T47D (cell line): ENCODE data around the gene MMP21.

Experiments
- DNase-seq, 2 experiments: peaks; one replicate each; pipeline versions ENCODE4 v3.0.0 to v3.0.0-alpha.2; 2011 to 2012; ENCODE audit warnings: low read depth in 1 of 2, low spot score in 1 of 2
- JUND ChIP-seq: IDR thresholded peaks from 2 replicates; pipeline ENCODE4 v1.6.1; 2012; ENCODE audit warnings: low read depth
- in situ Hi-C: cut with HindIII; loops from 2 replicates; pipeline ENCODE4 v1.10.0; 2016; ENCODE audit warnings: low sequenced_read_pairs, low pct_unique_long_range_greater_than_20kb

MMP21 gene, protein sequence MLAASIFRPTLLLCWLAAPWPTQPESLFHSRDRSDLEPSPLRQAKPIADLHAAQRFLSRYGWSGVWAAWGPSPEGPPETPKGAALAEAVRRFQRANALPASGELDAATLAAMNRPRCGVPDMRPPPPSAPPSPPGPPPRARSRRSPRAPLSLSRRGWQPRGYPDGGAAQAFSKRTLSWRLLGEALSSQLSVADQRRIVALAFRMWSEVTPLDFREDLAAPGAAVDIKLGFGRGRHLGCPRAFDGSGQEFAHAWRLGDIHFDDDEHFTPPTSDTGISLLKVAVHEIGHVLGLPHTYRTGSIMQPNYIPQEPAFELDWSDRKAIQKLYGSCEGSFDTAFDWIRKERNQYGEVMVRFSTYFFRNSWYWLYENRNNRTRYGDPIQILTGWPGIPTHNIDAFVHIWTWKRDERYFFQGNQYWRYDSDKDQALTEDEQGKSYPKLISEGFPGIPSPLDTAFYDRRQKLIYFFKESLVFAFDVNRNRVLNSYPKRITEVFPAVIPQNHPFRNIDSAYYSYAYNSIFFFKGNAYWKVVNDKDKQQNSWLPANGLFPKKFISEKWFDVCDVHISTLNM

DNA sequence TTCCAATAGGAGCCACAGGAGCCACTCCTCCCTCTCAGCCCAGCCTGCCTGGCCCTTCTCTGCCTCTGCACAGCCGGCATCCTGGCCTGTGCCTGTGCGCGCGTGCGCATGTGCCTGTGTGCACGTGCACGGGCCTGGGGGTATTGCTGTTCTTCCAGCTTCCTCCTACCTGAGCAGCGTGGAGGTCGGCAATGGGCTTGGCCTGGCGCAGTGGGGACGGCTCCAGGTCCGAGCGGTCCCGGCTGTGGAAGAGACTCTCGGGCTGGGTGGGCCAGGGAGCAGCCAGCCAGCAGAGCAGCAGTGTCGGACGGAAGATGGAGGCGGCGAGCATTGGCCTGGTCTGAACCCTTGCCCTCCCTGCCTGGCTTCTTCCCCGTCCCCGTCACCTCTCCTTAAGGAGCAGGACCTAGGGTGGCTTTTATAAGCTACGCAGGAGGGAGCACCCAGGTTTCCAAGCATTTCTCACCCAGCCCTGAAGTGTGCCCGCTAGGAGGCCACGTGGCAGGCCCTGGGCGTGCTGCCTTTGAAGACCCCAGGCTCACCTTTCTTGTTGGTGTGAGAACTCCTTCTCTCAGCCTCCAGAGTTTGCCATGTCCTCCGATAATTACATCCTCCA lies at the start of gene MMP21:
MMP21 (minus strand) TSS at position 331 of the 616 bp plus-strand sequence; CDS start at position 331, 0 bp downstream.
- in situ Hi-C loops = no loop called here
- TF ChIP-seq JUND = no peak
- DNase-seq = no peak

DNA sequence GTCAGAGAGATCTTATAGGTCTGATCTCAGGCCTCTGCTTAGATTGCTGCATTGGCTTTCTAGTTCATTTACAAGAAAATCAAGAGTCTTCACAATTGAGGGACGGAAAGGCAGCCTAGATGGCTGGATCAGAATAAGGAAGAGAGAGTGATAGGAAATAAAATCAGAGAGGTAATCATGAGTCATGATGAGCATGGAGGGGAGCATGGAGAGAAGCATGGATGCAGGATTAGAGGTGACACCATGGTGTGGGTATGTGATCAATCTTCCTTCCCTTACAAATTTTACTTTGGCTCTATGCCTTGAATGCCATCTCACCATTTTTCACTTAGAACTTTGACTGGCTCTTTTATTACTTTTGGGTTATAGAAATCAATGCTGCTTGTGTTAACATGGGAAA lies 49.1 kb upstream of the MMP21 start:
- in situ Hi-C loops = no loop called here
- TF ChIP-seq JUND = no peak

DNA sequence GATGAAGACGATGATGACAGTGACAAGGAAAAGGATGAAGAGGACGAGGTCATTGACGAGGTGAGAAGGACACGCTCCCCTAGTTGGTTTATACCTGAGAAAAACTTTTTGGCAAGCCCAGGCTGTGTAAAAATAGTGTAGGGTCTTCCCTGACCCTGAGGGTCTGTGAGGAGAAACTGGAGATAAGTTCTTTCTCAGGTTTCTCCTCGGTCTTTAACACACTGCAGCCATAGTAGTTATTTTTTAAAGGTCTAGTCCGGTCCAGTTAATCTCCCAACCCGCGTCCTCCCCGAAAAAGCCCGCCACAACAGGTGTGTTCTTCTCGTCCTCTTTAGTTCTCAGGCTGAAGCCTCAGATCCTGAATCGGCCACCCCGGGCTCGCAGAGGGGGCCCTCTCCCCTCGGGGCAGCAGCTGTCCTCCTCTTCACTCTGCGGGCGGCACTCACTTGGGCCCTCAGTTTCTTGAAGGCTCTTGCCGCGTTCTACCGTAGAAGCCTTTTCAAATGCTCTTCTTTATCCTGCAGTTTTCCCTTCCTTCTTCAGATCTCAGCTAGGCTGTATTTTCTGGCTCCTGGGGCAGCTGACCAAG lies 48.1 kb upstream of the MMP21 start:
- no peak for TF ChIP-seq JUND
- in situ Hi-C loops = no loop called here
- DNase-seq = no peak

More for the DNA sequence above, 49.1 kb upstream of the MMP21 start:
- no peak for DNase-seq

DNA sequence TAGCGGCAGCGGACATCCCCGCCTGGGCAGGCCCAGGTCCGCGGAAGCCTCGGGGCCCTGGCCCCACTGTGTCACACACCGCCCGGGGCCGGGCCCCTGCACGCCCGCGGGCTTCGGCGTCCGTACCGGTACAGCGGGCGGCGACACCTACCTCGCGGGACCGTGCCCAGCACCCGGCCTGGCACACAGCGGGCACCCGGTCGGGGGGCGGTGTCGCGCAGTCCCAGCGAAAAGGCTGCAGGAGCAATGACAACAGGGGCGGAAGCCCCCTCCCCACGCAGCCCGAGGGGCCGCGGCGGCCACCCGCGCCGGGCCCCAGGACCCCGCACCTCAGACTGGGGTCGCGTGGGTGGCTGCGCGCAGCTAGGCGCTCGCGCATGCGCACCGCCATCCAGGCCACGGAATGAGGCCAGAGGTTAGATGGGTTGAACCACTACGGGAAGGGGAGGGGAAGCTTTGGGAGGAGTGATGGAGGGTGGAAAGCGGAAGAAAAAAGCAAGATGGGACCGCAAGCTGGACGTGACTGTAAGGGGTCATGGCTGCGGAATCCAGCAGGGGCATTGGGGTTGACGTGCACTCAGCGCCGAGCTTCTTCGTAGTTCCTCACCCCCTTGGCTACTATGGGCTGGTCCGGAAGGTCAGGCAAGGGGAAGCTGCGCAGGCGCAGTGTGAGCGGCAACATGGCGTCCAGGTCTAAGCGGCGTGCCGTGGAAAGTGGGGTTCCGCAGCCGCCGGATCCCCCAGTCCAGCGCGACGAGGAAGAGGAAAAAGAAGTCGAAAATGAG lies 47.4 kb upstream of the MMP21 start, which contains the start of the genes BCCIP and UROS:
BCCIP (plus strand) TSS at position 669 of the 785 bp plus-strand sequence; CDS start at position 681, 12 bp downstream.
UROS (minus strand) TSS at position 381 of the 785 bp plus-strand sequence. CDS start 6,759 bp downstream, outside the sequence.
- in situ Hi-C loops = no loop called here
- no peak for TF ChIP-seq JUND
- DNase-seq = peak; percentile 75 to 89

DNA sequence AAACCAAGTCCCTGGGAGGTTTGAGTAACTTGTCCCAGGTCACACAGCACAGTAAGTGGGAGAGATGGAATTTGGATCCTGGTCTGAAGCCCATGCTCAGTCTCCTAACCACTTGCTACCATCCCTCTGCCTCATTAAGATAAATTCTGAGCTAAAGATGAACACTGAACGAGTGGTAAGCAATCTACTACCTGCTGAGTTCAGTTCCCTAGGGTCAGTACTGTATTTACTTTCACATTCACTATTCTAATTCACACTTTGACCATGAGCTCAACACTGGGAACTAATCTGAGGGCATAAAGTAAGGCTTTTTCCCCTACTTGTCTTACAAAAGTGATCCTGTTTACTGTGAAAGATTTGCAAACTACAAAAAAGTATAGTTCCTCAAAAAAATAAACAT lies 45.1 kb upstream of the MMP21 start:
- in situ Hi-C loops = no loop called here
- DNase-seq = no peak

DNA sequence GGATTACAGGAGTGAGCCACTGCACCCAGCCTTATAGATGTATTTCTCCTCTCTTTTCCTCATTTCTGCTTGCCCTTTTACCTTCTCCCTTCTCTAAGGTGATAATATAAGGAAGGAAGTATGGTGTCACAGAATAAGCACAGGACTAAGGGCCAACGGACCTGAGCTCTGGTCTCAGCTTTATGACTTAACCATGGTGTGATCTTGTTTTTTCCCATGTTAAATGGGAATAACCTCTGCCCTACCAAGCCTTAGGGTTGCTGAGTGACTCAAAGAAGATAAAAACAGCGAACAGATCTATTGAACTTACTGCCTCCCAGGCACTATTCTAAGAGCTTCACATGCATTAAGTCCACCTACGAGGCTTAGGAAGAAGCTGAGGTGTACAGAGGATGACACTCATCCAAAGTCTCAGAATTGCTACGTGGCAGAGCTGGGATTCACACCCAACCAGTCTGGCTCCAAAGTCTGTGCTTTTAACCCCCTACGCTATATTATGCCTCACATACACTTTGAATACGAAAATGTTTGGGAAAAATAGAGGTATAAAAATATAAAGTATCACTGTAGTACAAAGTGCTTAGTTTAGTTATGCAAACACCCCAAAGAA lies 41.8 kb upstream of the MMP21 start:
- no peak for DNase-seq
- TF ChIP-seq JUND = no peak
- in situ Hi-C loops = no loop called here

More for the DNA sequence above, 45.1 kb upstream of the MMP21 start:
- TF ChIP-seq JUND = no peak

DNA sequence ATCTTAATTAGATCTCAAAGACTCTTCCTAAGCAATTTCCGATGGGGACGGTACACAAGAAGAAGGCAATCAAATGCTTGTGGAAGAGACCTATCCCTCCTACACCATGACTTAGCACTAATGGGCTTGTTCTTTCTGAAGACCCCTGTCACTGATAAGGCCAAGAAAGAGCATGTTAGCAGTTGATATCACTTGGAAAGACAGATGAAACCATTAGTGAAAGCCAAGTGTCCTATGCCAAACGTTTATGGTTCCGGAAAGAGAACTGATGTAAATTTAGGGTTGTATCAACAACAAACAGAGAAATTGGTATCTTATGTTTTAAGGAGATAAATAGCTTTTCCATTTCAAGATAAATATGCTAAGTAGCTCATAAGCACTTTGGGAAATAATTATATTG lies 40.9 kb upstream of the MMP21 start:
- no peak for DNase-seq
- no peak for TF ChIP-seq JUND

DNA sequence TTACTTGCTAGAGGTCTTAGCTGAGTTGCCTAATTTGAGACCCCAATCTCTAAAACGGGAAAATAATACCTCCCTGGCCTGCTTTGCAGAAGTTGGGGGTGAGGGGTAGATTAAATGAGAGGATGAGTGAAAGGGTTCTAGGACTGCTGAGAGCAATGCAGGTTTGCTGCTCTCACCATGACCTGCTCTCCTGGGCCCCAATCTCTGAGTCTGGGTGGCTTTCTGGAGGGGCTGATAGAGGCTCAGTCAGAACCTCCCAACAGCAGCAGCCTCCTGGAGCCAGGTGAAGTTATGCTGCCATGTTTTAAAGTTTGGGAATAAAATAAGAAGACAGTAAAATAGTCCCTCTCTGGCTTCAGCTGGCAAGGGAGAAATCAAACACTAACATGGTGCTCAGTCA lies 40.1 kb upstream of the MMP21 start:
- no peak for TF ChIP-seq JUND
- DNase-seq = no peak
- in situ Hi-C loops = no loop called here

More for the DNA sequence above, 40.9 kb upstream of the MMP21 start:
- in situ Hi-C loops = no loop called here

DNA sequence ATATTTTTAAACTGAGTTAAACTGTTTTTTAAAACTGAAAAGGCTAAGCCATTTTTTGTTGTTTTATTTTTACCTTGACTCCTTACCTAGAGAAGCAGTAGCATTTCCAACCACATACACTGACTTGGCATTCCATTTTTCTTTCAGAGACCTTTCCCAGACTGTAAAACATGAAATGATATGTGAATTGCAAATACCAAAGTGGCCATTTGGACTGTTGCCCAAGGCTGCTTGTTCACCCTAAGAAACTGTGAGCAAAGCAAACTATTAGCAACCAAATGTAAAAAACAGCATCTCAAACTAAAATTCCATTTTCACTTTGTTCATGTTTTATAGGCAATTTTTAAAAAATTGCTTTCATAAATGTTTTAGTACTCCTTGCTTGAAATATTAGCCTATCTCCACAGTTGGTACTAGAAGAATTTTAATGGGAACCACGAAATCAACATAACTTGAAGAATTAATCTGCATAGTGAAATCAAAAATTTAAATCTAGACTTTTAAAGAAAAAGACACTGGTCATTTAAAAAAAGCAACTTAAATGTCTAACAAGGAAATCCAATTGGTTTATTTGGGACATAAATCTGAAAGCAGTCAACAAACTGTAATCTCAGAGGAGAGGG lies 36.6 kb upstream of the MMP21 start:
- in situ Hi-C loops = no loop called here
- TF ChIP-seq JUND = no peak
- no peak for DNase-seq

DNA sequence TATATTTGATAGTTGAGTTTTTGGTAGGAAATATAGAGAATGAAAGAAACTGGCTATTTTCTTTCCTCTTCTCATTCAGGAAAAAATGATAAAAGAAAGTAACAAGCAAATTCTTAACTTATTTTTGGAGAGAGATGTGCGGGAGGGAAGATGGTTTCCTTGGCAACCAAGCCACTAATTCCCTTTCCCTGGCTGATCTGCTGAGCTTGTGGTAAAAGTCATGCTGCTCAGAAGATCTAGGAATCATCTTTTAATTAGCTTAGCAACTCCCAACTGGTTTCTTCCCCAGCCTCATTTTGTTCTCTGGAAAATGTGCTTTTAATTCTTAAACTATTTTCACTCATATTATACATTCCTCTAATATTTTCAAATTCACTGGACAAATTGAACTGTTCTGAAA lies 35.6 kb upstream of the MMP21 start:
- in situ Hi-C loops = no loop called here
- no peak for TF ChIP-seq JUND
- no peak for DNase-seq

DNA sequence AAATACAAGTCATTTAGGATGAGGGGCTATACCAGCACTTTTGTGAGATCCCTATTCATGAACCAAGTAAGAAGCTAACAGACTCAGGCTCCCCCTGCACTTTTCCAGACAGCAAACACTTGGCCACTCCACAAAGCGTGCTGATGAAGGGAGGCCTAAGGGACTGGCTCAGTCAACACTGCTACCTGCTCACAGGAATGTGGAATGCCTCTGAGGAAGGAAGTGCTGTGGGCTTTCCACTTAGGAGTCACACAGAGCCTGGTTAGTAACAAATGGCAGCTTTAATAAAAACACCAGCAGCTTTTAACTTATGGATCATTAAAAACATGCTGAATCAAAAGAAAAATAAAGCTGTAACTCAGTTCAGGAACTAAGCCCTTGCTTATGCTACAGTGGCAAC lies 32.4 kb upstream of the MMP21 start:
- in situ Hi-C loops = no loop called here
- TF ChIP-seq JUND = no peak
- no peak for DNase-seq
